Left cardiac atrium (tissue), 4 donors: Measurements from ENCODE around the gene NTRK2. TPM values are rescaled to one million over a fixed set of nuclear protein-coding genes. Genes with fewer than 3 reads are reported as not detected.

Experiments used
- ATAC-seq, 2 donors: fragments of 200-7000 bp; cut with Tn5 transposase; one replicate each; pipeline ENCODE4 v1.9.1; 2020; ENCODE audit warnings: mild to moderate bottlenecking in 2 of 2, moderate library complexity in 2 of 2
- DNase-seq: peaks from one replicate; pipeline ENCODE4 v3.0.0-alpha.2; 2020
- intact Hi-C, 2 donors: fragments of 100-400 bp; cut with DNase I; formaldehyde crosslinking; loops; one replicate each; pipeline versions ENCODE4 v1.14.1 to v1.15.1; 2022 to 2023
- total RNA-seq, 2 donors: library from RNA; stranded (reverse); fragmentation: NEBNext Ultra II Directional; extraction: Animal tissue kit (Norgen Biotek cat#: 25700); gene quantifications; one replicate each; pipeline ENCODE4 v1.2.1, GENCODE V29; 2021
- donor health status: DM: no; HTN: yes; CAD: no.
- donor health status: DM: no; HTN: yes; CAD: no; lungs with severe emphysema.
- donor health status: DM: yes; HTN: yes; CAD: no.
- donor health status: Dilated cardiomyopathy.

Gene NTRK2
- total RNA-seq, 2 donors from 2014 or later, result 20.6 to 38.2 TPM

DNA sequence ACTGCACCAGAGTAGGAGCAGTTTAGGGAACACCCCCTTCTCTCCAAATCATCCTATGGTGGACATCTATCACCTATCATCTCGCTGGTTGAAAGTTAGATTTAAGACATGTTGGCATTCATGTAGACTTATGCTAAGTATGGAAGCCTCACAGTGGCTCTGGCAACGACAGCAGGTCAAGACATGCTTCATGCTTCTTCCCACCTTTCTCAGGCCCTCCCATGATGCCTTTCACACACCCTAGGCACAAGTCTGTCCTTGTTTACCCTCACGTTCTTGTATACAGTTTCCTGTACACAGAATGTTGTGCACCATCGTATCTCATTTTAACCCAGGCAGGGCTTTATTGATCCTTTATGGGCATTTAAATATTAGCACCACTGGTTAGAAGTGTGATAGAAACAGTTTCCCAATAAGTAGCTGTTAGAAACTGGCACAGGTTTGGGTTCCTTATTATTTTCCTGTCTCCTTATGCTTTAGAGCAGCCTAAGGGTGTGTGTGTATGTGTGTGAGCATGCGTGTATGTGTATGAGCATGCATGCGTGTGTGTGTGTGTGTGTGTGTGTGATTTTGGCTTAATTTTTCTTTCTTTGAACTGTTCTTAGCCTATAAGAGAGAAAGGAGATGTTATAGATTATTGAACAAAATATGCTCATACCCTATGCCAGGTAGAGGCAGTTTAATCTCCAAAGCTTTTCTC is 160.6 kb downstream of the NTRK2 start:
- DNase-seq, result no peak
- intact Hi-C loops, result no loop called here
- no peak for ATAC-seq

GRCh38 chr9:84831377-84831776 is 161.8 kb downstream of the NTRK2 start:
- DNase-seq (no peak), ATAC-seq (no peak)
- intact Hi-C loops, result no loop called here

GRCh38 chr9:84832453-84832852 is 162.9 kb downstream of the NTRK2 start:
- ATAC-seq, result no peak
- intact Hi-C loops, result no loop called here

GRCh38 chr9:84834426-84834825 is 164.9 kb downstream of the NTRK2 start:
- ATAC-seq (no peak), DNase-seq (no peak)
- intact Hi-C loops, result no loop called here

More at GRCh38 chr9:84832453-84832852, 162.9 kb downstream of the NTRK2 start:
- no peak for DNase-seq

- ATAC-seq (no peak), DNase-seq (no peak)
- intact Hi-C loops, result no loop called here
These were observed 166.2 kb downstream of the NTRK2 start for GRCh38 chr9:84835745-84836144.

DNA sequence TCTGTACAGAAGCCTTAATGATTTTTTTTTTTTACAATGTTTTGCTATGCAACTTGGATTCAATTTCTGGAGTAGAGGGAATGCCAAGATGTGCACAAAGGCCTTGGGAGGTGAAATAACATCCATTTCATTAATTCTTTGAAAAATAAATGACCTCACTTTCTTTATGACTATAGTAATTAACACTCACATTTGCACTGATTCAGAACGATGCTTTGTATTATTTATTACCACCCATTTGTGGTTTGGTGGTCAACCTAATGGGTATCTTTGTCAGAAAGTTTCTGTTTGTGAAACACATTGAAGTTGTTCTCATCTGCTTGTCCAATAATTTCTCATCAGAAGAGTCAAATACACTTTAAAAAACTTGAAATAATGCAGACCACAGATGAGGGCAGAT is 169.3 kb downstream of the NTRK2 start:
- no peak for ATAC-seq
- intact Hi-C loops, result no loop called here
- DNase-seq, result no peak

DNA sequence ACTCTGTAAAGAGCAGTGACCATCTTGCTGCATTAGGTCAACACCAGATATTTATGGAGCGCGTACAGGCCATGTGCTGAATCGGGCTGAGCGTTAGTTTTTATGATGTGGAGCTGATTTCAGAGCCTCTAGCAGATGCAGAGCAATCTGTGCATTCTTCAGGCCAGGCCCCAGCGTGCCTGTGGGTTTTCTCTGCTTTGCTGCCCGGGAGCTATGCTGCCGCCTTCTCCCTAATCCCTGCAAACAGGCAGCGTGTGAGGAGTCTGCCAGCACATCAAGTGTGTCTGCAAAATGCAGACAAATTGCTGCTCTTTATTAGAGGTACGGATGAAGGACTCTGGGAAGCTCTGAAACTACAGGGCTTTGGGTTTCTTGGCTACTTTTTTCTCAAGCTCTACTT is 170.0 kb downstream of the NTRK2 start:
- DNase-seq, result no peak
- intact Hi-C loops, result no loop called here
- ATAC-seq, result peak; percentile 25 to 47

GRCh38 chr9:84841931-84842330 is 172.4 kb downstream of the NTRK2 start:
- ATAC-seq, result no peak
- intact Hi-C loops, result no loop called here
- DNase-seq, result no peak

DNA sequence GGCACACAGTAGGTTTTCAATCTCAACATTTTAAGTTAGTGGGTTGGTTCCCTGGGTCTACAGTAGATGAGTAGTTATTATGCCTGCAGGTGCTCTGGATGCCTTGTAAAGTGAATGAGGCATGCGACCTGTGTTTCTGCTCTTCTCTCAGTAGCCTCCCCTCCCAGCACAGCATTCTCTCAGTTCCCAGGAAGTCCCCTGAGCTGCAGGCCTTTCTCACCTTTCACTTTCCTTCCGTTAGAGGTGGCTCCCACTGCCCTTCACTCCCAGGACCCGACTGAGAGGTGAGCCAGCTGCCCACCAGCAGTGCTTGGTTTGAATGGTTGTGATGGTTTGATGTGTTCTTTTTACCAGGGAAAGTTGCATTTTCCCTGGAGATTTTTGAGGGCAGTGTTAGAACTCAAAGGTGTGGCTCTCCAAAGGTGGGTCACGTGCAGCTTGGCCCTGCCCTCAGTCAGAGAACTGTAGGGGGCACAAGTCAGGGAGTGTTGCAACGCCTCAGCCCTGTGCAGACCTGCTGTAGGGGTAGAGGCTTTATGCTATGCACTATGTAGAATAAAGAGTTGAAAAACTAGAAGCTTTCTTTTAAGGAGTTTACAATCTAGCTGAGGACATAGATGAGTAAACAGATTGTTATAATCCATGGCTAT is 173.8 kb downstream of the NTRK2 start:
- intact Hi-C loops, result no loop called here
- no peak for ATAC-seq
- DNase-seq, result no peak

GRCh38 chr9:84845956-84846900 is 176.7 kb downstream of the NTRK2 start:
- DNase-seq, result no peak
- no peak for ATAC-seq
- intact Hi-C loops, result no loop called here

DNA sequence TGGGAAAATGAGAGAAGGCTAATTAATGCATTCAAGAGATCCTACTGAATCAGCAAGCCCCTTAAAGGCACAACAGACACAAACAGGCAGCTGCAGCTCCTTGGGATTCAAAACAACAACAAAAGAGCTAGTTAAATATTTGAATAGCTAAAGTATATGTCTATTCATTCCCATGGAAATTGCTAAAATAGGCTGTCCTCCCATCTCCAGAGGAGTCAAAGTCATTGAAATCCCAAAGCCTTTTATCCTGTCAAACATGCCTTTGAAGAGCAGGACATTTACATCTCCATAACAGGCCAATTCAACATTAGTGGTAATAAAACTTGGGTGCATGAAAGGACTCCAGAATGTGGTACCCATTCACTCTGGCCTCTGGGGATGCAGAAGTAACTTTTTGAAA is 177.4 kb downstream of the NTRK2 start:
- ATAC-seq (no peak), DNase-seq (no peak)
- intact Hi-C loops, result no loop called here

DNA sequence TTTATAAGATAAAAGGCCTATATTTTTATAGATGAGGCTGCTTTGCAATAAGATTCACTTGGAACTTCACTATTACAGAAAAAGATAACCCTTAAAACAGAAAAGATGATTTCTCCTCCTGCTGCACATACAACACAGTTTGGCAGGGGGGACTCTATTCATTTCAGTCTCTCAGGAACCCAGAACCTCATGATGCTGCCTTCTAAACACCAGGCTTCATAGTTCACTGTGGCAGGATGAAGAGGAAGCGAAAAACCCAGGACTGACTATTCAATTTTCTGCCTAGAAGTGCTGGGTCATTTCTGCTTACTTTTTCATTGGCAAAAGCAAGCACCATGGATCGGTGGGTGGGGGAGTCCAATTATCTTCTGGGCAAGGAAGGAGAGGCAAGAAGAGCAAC is 179.5 kb downstream of the NTRK2 start:
- no peak for DNase-seq
- intact Hi-C loops, result no loop called here
- no peak for ATAC-seq

DNA sequence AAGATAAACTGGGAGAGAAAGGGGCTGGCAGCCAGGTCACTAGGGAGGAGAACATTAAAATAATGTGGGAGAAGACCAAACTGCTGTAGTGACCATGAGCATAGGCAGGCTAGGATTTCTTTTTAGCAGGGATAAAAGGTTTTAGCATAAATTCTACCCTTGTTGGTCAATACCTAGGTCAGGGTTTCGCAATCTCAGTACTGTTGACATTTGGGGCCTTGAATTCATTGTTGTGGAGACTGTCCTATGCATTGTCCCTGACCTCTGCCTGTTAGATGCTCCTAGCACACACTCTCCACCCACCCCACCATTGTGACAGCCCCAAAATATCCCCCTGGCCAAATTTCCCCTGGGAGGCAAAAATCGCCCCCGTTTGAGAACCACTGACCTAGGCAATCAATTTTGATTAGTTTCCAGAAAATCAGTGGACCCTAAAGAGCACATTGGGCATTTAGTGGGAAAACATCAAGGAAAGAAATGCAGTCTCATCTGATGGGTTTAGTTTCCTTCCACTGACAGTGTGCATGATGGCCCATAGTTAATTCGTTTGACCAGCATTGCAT is 181.4 kb downstream of the NTRK2 start:
- ATAC-seq (no peak), DNase-seq (no peak)
- intact Hi-C loops, result no loop called here

- peak; percentile 74 to 86 for ATAC-seq
- intact Hi-C loops, result no loop called here
- peak; percentile 52 for DNase-seq
These were observed 182.5 kb downstream of the NTRK2 start for GRCh38 chr9:84851935-84852585.

- intact Hi-C loops, result no loop called here
- ATAC-seq, result no peak
- no peak for DNase-seq
These were observed 183.2 kb downstream of the NTRK2 start for GRCh38 chr9:84852617-84853301.

- peak; percentile 55 to 57 for ATAC-seq
- intact Hi-C loops, result no loop called here
- no peak for DNase-seq
These were observed 186.7 kb downstream of the NTRK2 start for GRCh38 chr9:84856181-84856632.

DNA sequence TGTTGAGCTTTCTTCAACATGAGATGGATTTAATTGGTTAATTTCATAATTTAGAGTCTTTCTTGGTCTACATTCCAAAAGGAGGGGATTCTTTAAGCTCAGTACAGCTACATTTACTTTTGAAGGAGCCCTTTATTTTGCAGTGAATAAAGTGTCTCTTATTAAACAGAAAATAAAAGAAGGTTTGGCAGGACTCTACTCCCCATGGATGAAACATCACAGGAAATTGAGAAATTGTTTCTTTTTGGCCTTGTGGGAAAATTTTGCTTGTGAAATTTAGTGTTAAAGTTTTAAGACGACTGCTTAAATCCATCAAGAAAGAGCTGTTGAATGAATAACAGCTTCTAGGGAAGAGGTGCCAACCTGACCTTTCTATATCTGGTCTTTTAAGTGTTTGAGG is 187.7 kb downstream of the NTRK2 start:
- ATAC-seq (peak in 1 of 2 donors; percentile 50), DNase-seq (no peak)

DNA sequence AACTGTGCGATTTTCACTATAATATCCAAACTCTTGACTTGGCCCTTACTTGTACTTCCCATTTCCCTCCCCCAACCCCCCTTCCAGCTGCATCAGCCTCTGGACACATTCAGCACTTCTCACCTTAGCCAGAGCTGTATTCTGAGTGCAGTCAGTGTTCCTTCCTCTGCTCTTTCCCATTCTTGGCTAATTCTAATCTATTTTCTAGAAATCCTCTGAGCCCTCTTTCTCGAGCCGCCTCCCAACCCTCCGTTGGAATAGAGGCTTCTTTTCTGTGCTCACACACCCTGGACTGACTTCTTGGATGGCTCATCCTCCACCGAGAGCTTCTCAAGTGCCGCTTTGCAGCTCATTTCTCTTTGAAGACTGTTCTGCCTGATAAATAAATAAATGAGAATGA is 188.8 kb downstream of the NTRK2 start:
- intact Hi-C loops, result no loop called here
- DNase-seq, result no peak
- ATAC-seq, result peak; percentile 16 to 38

More for the DNA sequence above, 187.7 kb downstream of the NTRK2 start:
- intact Hi-C loops, result no loop called here
